Stomach (tissue), 9 donors: ENCODE measurements around the gene INPP5A. TPM values are rescaled to one million over a fixed set of nuclear protein-coding genes. Genes with fewer than 3 reads are reported as not detected.

Experiments
- DNase-seq, 2 donors: peaks; one replicate each; pipeline versions ENCODE4 v3.0.0 to v3.0.0-alpha.2; 2013 to 2019
- H3K27ac ChIP-seq, 5 donors: fragments of 200-600 bp in 4 of 5; sonication (generic) in 4 of 5; one replicate each; pipeline ENCODE4 v1.5.1; 2013 to 2019; ENCODE audit warnings: mild to moderate bottlenecking in 1 of 5, moderate library complexity in 1 of 5
- H3K27me3 ChIP-seq, 3 donors: fragments of 200-600 bp; sonication (generic); one replicate each; pipeline ENCODE4 v1.5.1; 2017 to 2019; ENCODE audit warnings: mixed run types in 1 of 3
- H3K36me3 ChIP-seq, 4 donors: fragments of 200-600 bp; sonication (generic); 1 replicate in 3 of 4; 2 replicates in 1 of 4; pipeline ENCODE4 v1.5.1; 2016 to 2019
- H3K4me1 ChIP-seq, 4 donors: fragments of 200-600 bp; sonication (generic); one replicate each; pipeline ENCODE4 v1.5.1; 2016 to 2019
- H3K4me3 ChIP-seq, 4 donors: fragments of 200-600 bp; sonication (generic) in 3 of 4; one replicate each; pipeline ENCODE4 v1.5.1; 2016 to 2019; ENCODE audit warnings: mild to moderate bottlenecking in 1 of 4
- H3K9me3 ChIP-seq, 4 donors: fragments of 200-600 bp; sonication (generic); one replicate each; pipeline ENCODE4 v1.5.1; 2016 to 2019
- CTCF ChIP-seq, 7 experiments: fragments of 450-650 bp in 4 of 7; fragments of 200-600 bp in 3 of 7; sonication (generic) in 3 of 7; IDR thresholded peaks; one replicate each; pipeline ENCODE4 v1.5.1; 2016 to 2019; ENCODE audit warnings: antibody characterized with exemption in 7 of 7, control low read depth in 2 of 7, mild to moderate bottlenecking in 1 of 7
- EP300 ChIP-seq: sonication (generic); formaldehyde crosslinking; IDR thresholded peaks from one replicate; pipeline ENCODE4 v1.6.1; 2017; ENCODE audit warnings: antibody characterized with exemption
- POLR2A ChIP-seq, 4 donors: fragments of 450-650 bp; IDR thresholded peaks; one replicate each; pipeline ENCODE4 v1.6.1; 2016; ENCODE audit warnings: antibody characterized with exemption in 4 of 4, control low read depth in 2 of 4, mild to moderate bottlenecking in 1 of 4, moderate library complexity in 1 of 4
- POLR2AphosphoS5 ChIP-seq, 3 donors: sonication (generic); formaldehyde crosslinking; IDR thresholded peaks; one replicate each; pipeline ENCODE4 v1.6.1; 2016; ENCODE audit warnings: antibody characterized with exemption in 3 of 3
- WGBS, 5 donors: extraction: QIAGEN DNeasy Blood & Tissue Kit in 3 of 5; methylation state at CpG; one replicate each; pipeline versions ENCODE4 v1.1.5 to v1.1.7; 2013 to 2018; 5-methylcytosine and 5-hydroxymethylcytosine counted together
- intact Hi-C: fragments of 100-400 bp; cut with DNase I; formaldehyde crosslinking; loops from one replicate; pipeline ENCODE4 v1.15.1; 2023; ENCODE audit warnings: low total_unique reads
- polyA plus RNA-seq, 3 donors: library from polyadenylated mRNA; stranded (reverse); fragments of 200-250 nt; gene quantifications; one replicate each; pipeline ENCODE4 v1.2.3, GENCODE V29; 2013
- total RNA-seq, 5 donors: library from RNA; depleted of rRNA; stranded (reverse); fragments of >200 nt; gene quantifications; one replicate each; pipeline versions ENCODE4 v1.1.0 to v1.2.3, GENCODE V29; 2014 to 2016
- donor health status: healthy with polysubstance abuse.
- donor health status: Bipolar disorder and iron deficiency.
- donor health status: healthy.

The INPP5A gene
- total and polyA plus RNA-seq, 8 donors, result 17.2 to 72.3 (median 31.0) TPM

DNA sequence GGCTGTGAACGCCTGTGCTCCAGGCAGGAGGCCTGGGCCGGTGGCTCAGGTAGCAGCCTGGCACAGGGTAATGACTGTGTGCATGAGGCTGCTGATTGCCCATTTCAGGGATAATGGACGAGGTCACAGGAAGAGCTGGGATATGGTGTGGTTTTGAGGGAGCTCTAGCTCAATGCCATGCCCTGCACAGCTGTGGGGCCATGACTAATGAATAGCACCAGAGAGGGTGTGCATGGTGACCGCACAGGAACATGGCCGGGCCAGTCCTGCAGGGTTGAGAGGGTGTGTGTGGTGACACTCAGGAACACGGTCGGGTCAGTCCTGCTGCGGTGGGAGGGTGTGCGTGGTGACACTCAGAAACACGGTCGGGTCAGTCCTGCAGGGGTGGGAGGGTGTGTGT lies 226.5 kb downstream of the INPP5A start:
- TF ChIP-seq CTCF (IDR thresholded peaks at IDR 0.05), result no peak
- no peak for TF ChIP-seq POLR2AphosphoS5 (IDR thresholded peaks at IDR 0.05)
- no peak for TF ChIP-seq POLR2A (IDR thresholded peaks at IDR 0.05)
- no peak for TF ChIP-seq EP300
- H3K36me3 ChIP-seq, result peaks cover 0 to 72% (median 51%) of the 10 kb centered on the region in 4 donors
- 44 to 72% (median 57%) methylated on average over 11 of the region's 11 CpGs for WGBS, 5 donors
- H3K4me3 ChIP-seq, result no peak overlapping the region
- peaks cover 0 to 19% (median 4%) of the 10 kb centered on the region in 4 donors for H3K4me1 ChIP-seq
- intact Hi-C loops, result no loop called here
- H3K9me3 ChIP-seq, result no peaks in the 10 kb centered on the region
- no peak for DNase-seq
- no peaks in the 10 kb centered on the region for H3K27me3 ChIP-seq
- no peak overlapping the region for H3K27ac ChIP-seq

- intact Hi-C loops, result no loop called here
- Histone ChIP-seq H3K4me3 (no peak overlapping the region), H3K27me3 (no peaks in the 10 kb centered on the region), H3K9me3 (no peaks in the 10 kb centered on the region), H3K36me3 (peaks cover 0 to 72% (median 51%) of the 10 kb centered on the region in 4 donors), H3K27ac (no peak overlapping the region), H3K4me1 (peaks cover 0 to 13% (median 4%) of the 10 kb centered on the region in 4 donors)
- no peak for DNase-seq
- no peak for TF ChIP-seq POLR2A (IDR thresholded peaks at IDR 0.05)
- no peak for TF ChIP-seq POLR2AphosphoS5 (IDR thresholded peaks at IDR 0.05)
- no peak for TF ChIP-seq CTCF (IDR thresholded peaks at IDR 0.05)
- TF ChIP-seq EP300, result no peak
- WGBS, 5 donors, result 90 to 94% (median 93%) methylated on average over 9 to 11 of the region's 11 CpGs
Observed at GRCh38 chr10:132765435-132765834, 227.8 kb downstream of the INPP5A start.

DNA sequence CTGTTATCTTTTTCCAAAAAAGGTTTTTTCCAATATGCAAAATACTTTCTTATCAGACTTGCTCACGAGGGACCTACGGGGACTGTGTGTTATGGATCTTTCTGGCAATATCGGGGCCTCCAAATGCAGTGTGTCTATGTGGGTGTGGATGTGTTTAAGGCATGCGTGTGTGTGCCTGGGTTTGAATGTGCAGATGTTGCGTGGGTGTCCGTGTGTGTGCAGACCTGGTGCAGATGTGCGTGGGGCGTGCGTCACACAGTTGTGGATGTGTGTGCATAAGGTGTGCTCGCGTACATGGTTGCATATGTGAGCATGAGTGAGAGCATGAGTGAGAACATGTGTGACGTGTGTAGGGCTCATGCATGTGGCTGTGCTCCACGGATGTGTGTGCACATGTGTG lies 228.7 kb downstream of the INPP5A start:
- H3K9me3 ChIP-seq, result no peaks in the 10 kb centered on the region
- H3K4me3 ChIP-seq, result no peak overlapping the region
- 89 to 92% (median 90%) methylated on average over 13 of the region's 13 CpGs for WGBS, 5 donors
- intact Hi-C loops, result no loop called here
- peaks cover 0 to 73% (median 53%) of the 10 kb centered on the region in 4 donors for H3K36me3 ChIP-seq
- TF ChIP-seq CTCF (IDR thresholded peaks at IDR 0.05), result no peak
- no peak for TF ChIP-seq POLR2AphosphoS5 (IDR thresholded peaks at IDR 0.05)
- no peak for TF ChIP-seq POLR2A (IDR thresholded peaks at IDR 0.05)
- TF ChIP-seq EP300, result no peak
- no peak overlapping the region for H3K27ac ChIP-seq
- DNase-seq, result no peak
- peaks cover 0 to 13% (median 4%) of the 10 kb centered on the region in 4 donors for H3K4me1 ChIP-seq
- no peaks in the 10 kb centered on the region for H3K27me3 ChIP-seq

- Histone ChIP-seq H3K27me3 (no peaks in the 10 kb centered on the region), H3K4me1 (peaks cover 0 to 10% (median 5%) of the 10 kb centered on the region in 4 donors), H3K9me3 (no peaks in the 10 kb centered on the region), H3K36me3 (peaks cover 0 to 65% (median 54%) of the 10 kb centered on the region in 4 donors), H3K27ac (no peak overlapping the region), H3K4me3 (no peak overlapping the region)
- WGBS, 5 donors, result 92 to 98% (median 97%) methylated on average over 38 to 41 of the region's 41 CpGs
- intact Hi-C loops, result no loop called here
- TF ChIP-seq POLR2AphosphoS5 (IDR thresholded peaks at IDR 0.05) (no peak), EP300 (no peak), POLR2A (IDR thresholded peaks at IDR 0.05) (no peak), CTCF (IDR thresholded peaks at IDR 0.05) (no peak)
- DNase-seq, result no peak
Observed at GRCh38 chr10:132768346-132769248, 231.0 kb downstream of the INPP5A start.
